HepG2 (cell line): Measurements from ENCODE around the gene SULT2A1. TPM values are rescaled to one million over a fixed set of nuclear protein-coding genes. Genes with fewer than 3 reads are reported as not detected.
A peak's percentile ranks its signal among the peaks of the same experiment; 100 is the strongest.

ENCODE experiments used
- ATAC-seq: fragments of 200-7000 bp; cut with Tn5 transposase; 3 replicates; pipeline ENCODE4 v1.9.1; 2020; ENCODE audit warnings: mild to moderate bottlenecking, moderate library complexity
- Bru-seq: library from RNA; stranded (reverse); fragments of 400-500 nt; gene quantifications from one replicate; lab custom pipeline; 2021; lab: Mats Ljungman, UMichigan
- BruChase-seq, 2 experiments: library from RNA; stranded (reverse); fragments of 400-500 nt; gene quantifications; one replicate each; lab custom pipeline; 2021; lab: Mats Ljungman, UMichigan
- BruUV-seq: library from RNA; stranded (reverse); fragments of 400-500 nt; replicated peaks from 2 replicates; lab custom pipeline; 2021; lab: Mats Ljungman, UMichigan
- CTCF ChIA-PET: fragments of 300-600 bp; formaldehyde crosslinking; extraction: SDS; loops from one replicate; lab custom pipeline; 2021; ENCODE audit warnings: low total read pairs, inconsistent platforms, low intra/inter-chr PET ratio; lab: Yijun Ruan, JAX
- POLR2A ChIA-PET: fragments of 350-600 bp; sonication (Branson Sonifier 250); formaldehyde crosslinking; loops from one replicate; lab custom pipeline; 2020; ENCODE audit warnings: antibody characterized with exemption, inconsistent platforms; lab: Yijun Ruan, JAX
- DNase-seq: peaks from one replicate; pipeline ENCODE4 v3.0.0-alpha.2; 2015; ENCODE audit warnings: low spot score
- FAIRE-seq: peaks from 3 replicates; lab custom pipeline; 2011; peaks lifted over from hg19 to GRCh38; lab: Jason Lieb, UNC
- H2AFZ ChIP-seq: one replicate; pipeline ENCODE4 v1.6.1; 2011; ENCODE audit warnings: low read length, inconsistent platforms
- H3K27ac ChIP-seq: fragments of 300-600 bp; 3 replicates; pipeline ENCODE4 v1.8.0; 2011; ENCODE audit warnings: mixed run types, mild to moderate bottlenecking, mixed read lengths, low read length, inconsistent platforms; ENCODE audit not compliant: insufficient read depth; ENCODE audit errors: extremely low read length
- H3K27me3 ChIP-seq, 2 experiments: fragments of 200-600 bp in 1 of 2; 2 replicates in 1 of 2; 3 replicates in 1 of 2; pipeline versions ENCODE4 v1.6.0 to v1.8.0; 2011; ENCODE audit warnings: low read length in 2 of 2, mild to moderate bottlenecking in 2 of 2, moderate library complexity in 2 of 2, inconsistent platforms in 1 of 2; ENCODE audit not compliant: insufficient read depth in 2 of 2, control insufficient read depth in 1 of 2
- H3K36me3 ChIP-seq, 2 experiments: fragments of 200-600 bp in 1 of 2; replicated peaks in 1 of 2; 2 replicates in 1 of 2; 3 replicates in 1 of 2; pipeline versions ENCODE4 v1.5.1 to v1.8.0; 2011; ENCODE audit warnings: low read length in 2 of 2, inconsistent platforms in 1 of 2; ENCODE audit not compliant: insufficient read depth in 2 of 2, control insufficient read depth in 1 of 2
- H3K4me1 ChIP-seq: 2 replicates; pipeline ENCODE4 v1.5.1; 2012; ENCODE audit warnings: low read length, inconsistent platforms; ENCODE audit not compliant: insufficient read depth
- H3K4me2 ChIP-seq: 2 replicates; pipeline ENCODE4 v1.6.0; 2011; ENCODE audit warnings: low read depth, low read length, inconsistent platforms
- H3K4me3 ChIP-seq, 3 experiments: fragments of 200-600 bp in 1 of 3; sonication (generic), shearing (Covaris generic) in 1 of 3; replicated peaks in 1 of 3; 2 replicates each; pipeline ENCODE4 v1.5.1; 2011 to 2016; ENCODE audit warnings: low read length in 3 of 3, inconsistent platforms in 2 of 3, low read depth in 2 of 3, mild to moderate bottlenecking in 2 of 3, control low read depth in 1 of 3, mixed read lengths in 1 of 3; ENCODE audit not compliant: insufficient read depth in 1 of 3
- H3K79me2 ChIP-seq: one replicate; pipeline ENCODE4 v1.6.1; 2011; ENCODE audit warnings: low read length, inconsistent platforms; ENCODE audit not compliant: insufficient read depth
- H3K9ac ChIP-seq: 2 replicates; pipeline ENCODE4 v1.6.0; 2011; ENCODE audit warnings: mild to moderate bottlenecking, low read depth, low read length, inconsistent platforms; ENCODE audit not compliant: insufficient read depth
- H3K9me3 ChIP-seq: 2 replicates; pipeline ENCODE4 v1.5.1; 2012; ENCODE audit warnings: mild to moderate bottlenecking, low read length
- H4K20me1 ChIP-seq: 2 replicates; pipeline ENCODE4 v1.6.0; 2011; ENCODE audit warnings: inconsistent platforms, mild to moderate bottlenecking, low read length, moderate library complexity; ENCODE audit not compliant: insufficient read depth
- ARHGAP35 ChIP-seq: sonication (generic); formaldehyde crosslinking; IDR thresholded peaks from 2 replicates; pipeline ENCODE4 v1.9.0; 2022; ENCODE audit warnings: mild to moderate bottlenecking, inconsistent platforms, moderate library complexity, missing genetic modification reagents, borderline replicate concordance
- GZF1 ChIP-seq: sonication (generic); formaldehyde crosslinking; IDR thresholded peaks from 2 replicates; pipeline ENCODE4 v1.5.1; 2020; ENCODE audit warnings: mild to moderate bottlenecking, missing genetic modification reagents
- HMGA1 ChIP-seq: sonication (generic); formaldehyde crosslinking; conservative IDR thresholded peaks from 2 replicates; pipeline ENCODE4 v1.4.0; 2020; ENCODE audit warnings: missing genetic modification reagents
- HNRNPUL1 ChIP-seq: fragments of 200-400 bp; formaldehyde crosslinking; IDR thresholded peaks from 2 replicates; pipeline ENCODE4 v1.6.1; 2017; ENCODE audit warnings: low read depth, mild to moderate bottlenecking, low read length, moderate library complexity
- HOXA3 ChIP-seq: sonication (generic); formaldehyde crosslinking; IDR thresholded peaks from 2 replicates; pipeline ENCODE4 v1.5.0; 2020; ENCODE audit warnings: missing genetic modification reagents
- IKZF4 ChIP-seq: sonication (generic); formaldehyde crosslinking; IDR thresholded peaks from 2 replicates; pipeline ENCODE4 v1.5.1; 2020; ENCODE audit warnings: borderline replicate concordance, mild to moderate bottlenecking, low read depth, missing genetic modification reagents; ENCODE audit errors: not compliant biosample characterization
- ISL2 ChIP-seq: sonication (generic); formaldehyde crosslinking; IDR thresholded peaks from 2 replicates; pipeline ENCODE4 v1.5.0; 2020; ENCODE audit warnings: missing genetic modification reagents
- KLF11 ChIP-seq: IDR thresholded peaks from 2 replicates; pipeline ENCODE4 v1.6.1; 2016; ENCODE audit warnings: missing compliant biosample characterization
- NFYC ChIP-seq: IDR thresholded peaks from 2 replicates; pipeline ENCODE4 v1.6.1; 2016; ENCODE audit warnings: missing genetic modification reagents, missing compliant biosample characterization
- POLR2G ChIP-seq: fragments of 200-400 bp; formaldehyde crosslinking; IDR thresholded peaks from 2 replicates; pipeline ENCODE4 v1.6.1; 2018; ENCODE audit warnings: mild to moderate bottlenecking, low read depth, low read length, moderate library complexity
- SMAD9 ChIP-seq: sonication (generic); formaldehyde crosslinking; IDR thresholded peaks from 2 replicates; pipeline ENCODE4 v1.5.1; 2020; ENCODE audit warnings: mild to moderate bottlenecking, missing genetic modification reagents
- SNAPC5 ChIP-seq: sonication (generic); formaldehyde crosslinking; IDR thresholded peaks from 2 replicates; pipeline ENCODE4 v1.8.1; 2023; ENCODE audit warnings: mild to moderate bottlenecking, missing genetic modification reagents, borderline replicate concordance
- ZEB1 ChIP-seq: IDR thresholded peaks from 2 replicates; pipeline ENCODE4 v1.6.1; 2012; ENCODE audit warnings: mild to moderate bottlenecking, low read depth, inconsistent platforms; ENCODE audit not compliant: insufficient replicate concordance
- ZNF180 ChIP-seq: sonication (generic); formaldehyde crosslinking; IDR thresholded peaks from 2 replicates; pipeline ENCODE4 v1.4.0; 2020; ENCODE audit warnings: low read depth, missing genetic modification reagents, borderline replicate concordance
- ZNF350 ChIP-seq: sonication (generic); formaldehyde crosslinking; IDR thresholded peaks from 2 replicates; pipeline ENCODE4 v1.4.0; 2020; ENCODE audit warnings: mild to moderate bottlenecking, low read depth, missing genetic modification reagents, borderline replicate concordance
- ZNF362 ChIP-seq: sonication (generic); formaldehyde crosslinking; IDR thresholded peaks from 2 replicates; pipeline ENCODE4 v1.4.0; 2020; ENCODE audit warnings: missing genetic modification reagents, mild to moderate bottlenecking, borderline replicate concordance
- ZNF775 ChIP-seq: sonication (generic); formaldehyde crosslinking; IDR thresholded peaks from 2 replicates; pipeline ENCODE4 v1.4.0; 2020; ENCODE audit warnings: missing genetic modification reagents, mild to moderate bottlenecking, moderate library complexity, borderline replicate concordance
- ZZZ3 ChIP-seq: sonication (generic); formaldehyde crosslinking; IDR thresholded peaks from 2 replicates; pipeline ENCODE4 v1.4.0; 2020; ENCODE audit warnings: missing genetic modification reagents, mild to moderate bottlenecking, borderline replicate concordance
- WGBS: methylation state at CpG from one replicate; pipeline ENCODE4 v1.1.6; 2017; ENCODE audit warnings: low lambda C conversion rate; 5-methylcytosine and 5-hydroxymethylcytosine counted together
- in situ Hi-C: cut with HindIII; loops from 2 replicates; pipeline ENCODE4 v1.10.0; 2017; ENCODE audit warnings: low pct_unique_long_range_greater_than_20kb; ENCODE audit not compliant: extremely low pct_ligation_motif_present
- intact Hi-C: fragments of 100-400 bp; cut with micrococcal nuclease; formaldehyde crosslinking; loops from one replicate; pipeline ENCODE4 v1.10.0; 2022; ENCODE audit not compliant: unreplicated experiment
- long read RNA-seq, 2 experiments: library from RNA in 1 of 2; library from polyadenylated mRNA in 1 of 2; stranded (forward) in 1 of 2; unstranded in 1 of 2; transcript quantifications; one replicate each; pipeline ENCODE4 v2.0.0, GENCODE V29; 2019 to 2022
- polyA minus RNA-seq, 3 experiments: library from RNA; depleted of rRNA, polyadenylated mRNA; stranded (reverse); fragments of >200 nt; gene quantifications; 2 replicates each; pipeline ENCODE4 v1.2.3, GENCODE V29; 2011; ENCODE audit warnings: low replicate concordance in 1 of 3
- polyA plus RNA-seq, 8 experiments: library from polyadenylated mRNA; depleted of rRNA in 3 of 8; stranded (reverse) in 7 of 8; unstranded in 1 of 8; fragments of >200 nt; fragmentation: Illumina TruSeq in 4 of 8; extraction: Trizol in 4 of 8; gene quantifications; 2 replicates each; pipeline versions ENCODE4 v1.2.1 to v1.2.3, GENCODE V29; 2011 to 2016; ENCODE audit warnings: low read depth in 4 of 8, missing spikeins in 1 of 8, mixed read lengths in 1 of 8; ENCODE audit not compliant: insufficient read depth in 1 of 8
- total RNA-seq, 5 experiments: library from RNA; depleted of rRNA; stranded (reverse); fragments of >200 nt; fragmentation: Illumina TruSeq; extraction: Trizol; gene quantifications; 2 replicates each; pipeline ENCODE4 v1.2.3, GENCODE V29; 2016; ENCODE audit warnings: low read depth in 1 of 5

SULT2A1 gene
- 193 and 253 TPM in 2 replicates for total RNA-seq (2016; rRNA removed; fragmentation: Illumina TruSeq; extraction: Trizol)
- 21.6 and 21.7 TPM in 2 replicates for total RNA-seq (2016; cell fraction: cytosol; rRNA removed; fragmentation: Illumina TruSeq; extraction: Trizol; ENCODE audit: low read depth)
- 195 and 269 TPM in 2 replicates for total RNA-seq (2016; cell fraction: insoluble cytoplasmic fraction; rRNA removed; fragmentation: Illumina TruSeq; extraction: Trizol)
- total RNA-seq (2016; cell fraction: membrane; rRNA removed; fragmentation: Illumina TruSeq; extraction: Trizol), result 48.2 and 49.6 TPM in 2 replicates
- total RNA-seq (2016; cell fraction: nucleus; rRNA removed; fragmentation: Illumina TruSeq; extraction: Trizol), result 55.5 and 64.8 TPM in 2 replicates
- polyA plus RNA-seq (2011; rRNA removed), result 137 TPM in 2 replicates
- polyA plus RNA-seq (2011; cell fraction: cytosol; rRNA removed), result 83.4 and 154 TPM in 2 replicates
- polyA plus RNA-seq (2011; cell fraction: nucleus; rRNA removed), result 9.5 and 20.0 TPM in 2 replicates
- 181 and 272 TPM in 2 replicates for polyA plus RNA-seq (2012)
- 18.6 and 19.7 TPM in 2 replicates for polyA plus RNA-seq (2016; cell fraction: cytosol; fragmentation: Illumina TruSeq; extraction: Trizol; ENCODE audit: low read depth)
- 251 and 282 TPM in 2 replicates for polyA plus RNA-seq (2016; cell fraction: insoluble cytoplasmic fraction; fragmentation: Illumina TruSeq; extraction: Trizol; ENCODE audit: low read depth)
- polyA plus RNA-seq (2016; cell fraction: membrane; fragmentation: Illumina TruSeq; extraction: Trizol; ENCODE audit: low read depth), result 36.2 and 37.2 TPM in 2 replicates
- 76.3 and 82.2 TPM in 2 replicates for polyA plus RNA-seq (2016; cell fraction: nucleus; fragmentation: Illumina TruSeq; extraction: Trizol; ENCODE audit: insufficient read depth, low read depth)
- polyA minus RNA-seq (2011; rRNA and poly(A)+ RNA removed; ENCODE audit: low replicate concordance), result 41.9 TPM in 1 of 2 replicates, not detected in the other
- polyA minus RNA-seq (2011; cell fraction: cytosol; rRNA and poly(A)+ RNA removed), result 45.3 and 61.8 TPM in 2 replicates
- 34.4 and 58.8 TPM in 2 replicates for polyA minus RNA-seq (2011; cell fraction: nucleus; rRNA and poly(A)+ RNA removed)
- Bru-seq, nascent RNA, result percentile 95 among the genes with signal in this experiment
- percentile 95 among the genes with signal in this experiment for BruChase-seq, experiment 1, labeled RNA remaining after a 6-hour chase
- BruChase-seq, experiment 2, labeled RNA remaining after a 2-hour chase, result percentile 93 among the genes with signal in this experiment
- long read RNA-seq, experiment 1, transcript SULT2A1-201 (6 exons, 1,987 nt), result major isoform, 123 of 144 reads
- long read RNA-seq, experiment 1, partial matches to known transcripts, result 9 of 144 reads
- long read RNA-seq, experiment 1, other reads (novel, unspliced or antisense), result 12 of 144 reads
- long read RNA-seq, experiment 2, transcript SULT2A1-201 (6 exons, 1,987 nt), result major isoform, 91 of 138 reads
- long read RNA-seq, experiment 2, partial matches to known transcripts, result 12 of 138 reads
- long read RNA-seq, experiment 2, other reads (novel, unspliced or antisense), result 35 of 138 reads

- Histone ChIP-seq H3K79me2 (peaks cover 27% of the 10 kb centered on the region), H3K36me3 (peaks cover 4 to 24% of the 10 kb centered on the region in 2 experiments), H2AFZ (peak within 1 kb of the TSS; percentile 20), H3K27me3 (no peaks in the 10 kb centered on the region; a peak in 1 of 5 replicates), H3K4me2 (peak within 1 kb of the TSS; percentile 88), H3K4me3 (peak within 1 kb of the TSS; percentile 73 to 79 (median 75)), H4K20me1 (peaks cover 4% of the 10 kb centered on the region; the same call in 1 of the 2 replicates), H3K4me1 (peaks cover 74% of the 10 kb centered on the region), H3K27ac (peak within 1 kb of the TSS; percentile 86), H3K9ac (peak within 1 kb of the TSS; percentile 88), H3K9me3 (no peaks in the 10 kb centered on the region)
- in situ Hi-C loops, result no loop called here
- BruUV-seq, result no TSS peak
- peak; percentile 95 for FAIRE-seq
- peak; percentile 92 for DNase-seq
- intact Hi-C loops, result no loop called here
- ChIA-PET CTCF (no interaction called here), POLR2A (no interaction called here)
- peak; percentile 92 for ATAC-seq
- under 1% methylated on average over 12 of the region's 12 CpGs for WGBS
- no peak for TF ChIP-seq ZZZ3 (CRISPR knock-in tag)
- TF ChIP-seq KLF11 (CRISPR knock-in tag), result no peak
- TF ChIP-seq ARHGAP35, result no peak
- peak; percentile 68; the same call in 1 of the 2 replicates for TF ChIP-seq SNAPC5 (CRISPR knock-in tag)
- TF ChIP-seq ISL2, result peak; percentile 93
- peak; percentile 52; the same call in 1 of the 2 replicates for TF ChIP-seq ZNF362 (CRISPR knock-in tag)
- no peak for TF ChIP-seq HNRNPUL1
- no peak for TF ChIP-seq ZNF350
- no peak for TF ChIP-seq NFYC (CRISPR knock-in tag)
- peak; percentile 82 for TF ChIP-seq POLR2G
- TF ChIP-seq ZNF180, result no peak
- no peak for TF ChIP-seq GZF1 (CRISPR knock-in tag)
- no peak for TF ChIP-seq ZEB1
- peak; percentile 82 for TF ChIP-seq HOXA3 (CRISPR knock-in tag)
- TF ChIP-seq ZNF775 (CRISPR knock-in tag), result no peak
- no peak for TF ChIP-seq HMGA1 (CRISPR knock-in tag)
- no peak for TF ChIP-seq IKZF4
- TF ChIP-seq SMAD9 (CRISPR knock-in tag), result no peak
These were observed at the start of gene SULT2A1 for GRCh38 chr19:47886010-47886559. Gene SULT2A1 (minus strand): TSS chr19:47886315. CDS start chr19:47886257, 58 bp downstream.
